Right lobe of liver (tissue), 4 donors: ENCODE results near the gene BRICD5.

Source experiments
- CTCF ChIP-seq, 4 donors: fragments of 200-600 bp in 3 of 4; fragments of 450-650 bp in 1 of 4; IDR thresholded peaks; one replicate each; pipeline versions ENCODE4 v1.5.1 to v1.8.0; 2016 to 2022; ENCODE audit warnings: antibody characterized with exemption in 4 of 4, mild to moderate bottlenecking in 2 of 4
- POLR2A ChIP-seq: fragments of 450-650 bp; IDR thresholded peaks from one replicate; pipeline ENCODE4 v1.6.1; 2017; ENCODE audit warnings: antibody characterized with exemption, mild to moderate bottlenecking
- donor health status: DM: no; HTN: no; CAD: no.
- donor health status: DM: no; HTN: no; CAD: no.
- donor health status: DM: no; HTN: yes; CAD: no.

GRCh38 chr16:2235234-2235651 is 24.6 kb upstream of the BRICD5 start:
- TF ChIP-seq CTCF (IDR thresholded peaks at IDR 0.05), result no peak
- no peak for TF ChIP-seq POLR2A
